Neuronal stem cell (in vitro differentiated cells): ENCODE data around the gene DDX24.
A peak's percentile ranks its signal among the peaks of the same experiment; 100 is the strongest.

Experiments used
- DNase-seq: peaks from one replicate; pipeline ENCODE4 v3.0.0-alpha.2; 2013; ENCODE audit warnings: low spot score
- H2AFZ ChIP-seq: one replicate; pipeline ENCODE4 v1.6.1; 2013; ENCODE audit warnings: mild to moderate bottlenecking, low read length, inconsistent platforms
- H2AK5ac ChIP-seq: 2 replicates; pipeline ENCODE4 v1.6.1; 2013; ENCODE audit warnings: low read depth, mild to moderate bottlenecking, inconsistent platforms, low read length, moderate library complexity, mixed read lengths
- H2BK120ac ChIP-seq: 2 replicates; pipeline ENCODE4 v1.6.1; 2013; ENCODE audit warnings: low read depth, mild to moderate bottlenecking, inconsistent platforms, low read length, moderate library complexity, mixed read lengths
- H2BK12ac ChIP-seq: one replicate; pipeline ENCODE4 v1.6.1; 2013; ENCODE audit warnings: low read length, inconsistent platforms
- H2BK15ac ChIP-seq: 2 replicates; pipeline ENCODE4 v1.6.1; 2013; ENCODE audit warnings: mild to moderate bottlenecking, low read length, inconsistent platforms, mixed read lengths
- H2BK5ac ChIP-seq: one replicate; pipeline ENCODE4 v1.6.1; 2013; ENCODE audit warnings: inconsistent platforms, mild to moderate bottlenecking, low read length, moderate library complexity
- H3K14ac ChIP-seq: one replicate; pipeline ENCODE4 v1.6.1; 2013; ENCODE audit warnings: low read length, inconsistent platforms
- H3K18ac ChIP-seq: 2 replicates; pipeline ENCODE4 v1.6.1; 2013; ENCODE audit warnings: low read length, inconsistent platforms
- H3K23ac ChIP-seq: 2 replicates; pipeline ENCODE4 v1.6.1; 2013; ENCODE audit warnings: low read depth, mild to moderate bottlenecking, mixed read lengths, low read length, inconsistent platforms; ENCODE audit not compliant: poor library complexity
- H3K27ac ChIP-seq: replicated peaks from 3 replicates; pipeline ENCODE4 v1.5.1; 2013; ENCODE audit warnings: low read length, inconsistent platforms
- H3K27me3 ChIP-seq, 3 experiments: 2 replicates each; pipeline ENCODE4 v1.6.1; 2013; ENCODE audit warnings: low read length in 3 of 3, mild to moderate bottlenecking in 2 of 3, inconsistent platforms in 1 of 3, low read depth in 1 of 3, mixed read lengths in 1 of 3, moderate library complexity in 1 of 3; ENCODE audit not compliant: control insufficient read depth in 3 of 3, insufficient read depth in 3 of 3
- H3K36me3 ChIP-seq, 2 donors: replicated peaks in 1 of 2; 2 replicates each; pipeline ENCODE4 v1.6.1; 2013; ENCODE audit warnings: low read length in 2 of 2; ENCODE audit not compliant: control insufficient read depth in 2 of 2, insufficient read depth in 2 of 2
- H3K4ac ChIP-seq: 2 replicates; pipeline ENCODE4 v1.6.1; 2013; ENCODE audit warnings: inconsistent platforms, mild to moderate bottlenecking, low read length, moderate library complexity
- H3K4me1 ChIP-seq, 2 donors: 1 replicate in 1 of 2; 2 replicates in 1 of 2; pipeline ENCODE4 v1.6.1; 2013; ENCODE audit warnings: low read length in 2 of 2, low read depth in 1 of 2; ENCODE audit not compliant: control insufficient read depth in 2 of 2, insufficient read depth in 1 of 2
- H3K4me2 ChIP-seq: one replicate; pipeline ENCODE4 v1.6.1; 2013; ENCODE audit warnings: mild to moderate bottlenecking, low read length, inconsistent platforms; ENCODE audit not compliant: insufficient read depth, poor library complexity, severe bottlenecking
- H3K4me3 ChIP-seq, 2 donors: 2 replicates each; pipeline ENCODE4 v1.5.1; 2013; ENCODE audit warnings: low read length in 2 of 2, mild to moderate bottlenecking in 2 of 2, inconsistent platforms in 1 of 2, moderate library complexity in 1 of 2
- H3K79me1 ChIP-seq: one replicate; pipeline ENCODE4 v1.6.1; 2013; ENCODE audit warnings: low read depth, mild to moderate bottlenecking, inconsistent platforms, low read length, moderate library complexity
- H3K9ac ChIP-seq: one replicate; pipeline ENCODE4 v1.6.1; 2013; ENCODE audit warnings: mild to moderate bottlenecking, low read depth, low read length, inconsistent platforms; ENCODE audit not compliant: poor library complexity
- H3K9me3 ChIP-seq, 2 donors: replicated peaks in 1 of 2; 2 replicates each; pipeline versions ENCODE3 to v1.6.1; 2013; ENCODE audit warnings: low read length in 2 of 2, mild to moderate bottlenecking in 2 of 2, inconsistent platforms in 1 of 2, low read depth in 1 of 2, mixed read lengths in 1 of 2, moderate library complexity in 1 of 2; ENCODE audit not compliant: control insufficient read depth in 2 of 2, insufficient read depth in 1 of 2
- H4K8ac ChIP-seq: one replicate; pipeline ENCODE4 v1.6.1; 2013; ENCODE audit warnings: low read depth, mild to moderate bottlenecking, inconsistent platforms, low read length, moderate library complexity
- H4K91ac ChIP-seq: one replicate; pipeline ENCODE4 v1.6.1; 2013; ENCODE audit warnings: low read length, low read depth, mild to moderate bottlenecking, inconsistent platforms; ENCODE audit not compliant: poor library complexity
- WGBS, 2 donors: extraction: QIAGEN DNeasy Blood & Tissue Kit; methylation state at CpG; one replicate each; pipeline ENCODE4 v1.1.7; 2013; ENCODE audit warnings: missing lambda C conversion rate in 2 of 2, mixed read lengths in 1 of 2; ENCODE audit not compliant: insufficient read length in 2 of 2, insufficient replicate concordance in 1 of 2; ENCODE audit errors: extremely low coverage in 2 of 2; 5-methylcytosine and 5-hydroxymethylcytosine counted together

DDX24 gene

GRCh38 chr14:94100847-94101246, 19.8 kb upstream of the DDX24 start:
- no peak overlapping the region for H2BK5ac ChIP-seq
- H3K79me1 ChIP-seq: no peaks in the 10 kb centered on the region
- H2BK120ac ChIP-seq: no peak overlapping the region
- H3K4ac ChIP-seq: no peak overlapping the region
- H4K91ac ChIP-seq: no peak overlapping the region
- no peak for DNase-seq
- peaks cover 0 to 35% of the 10 kb centered on the region in 2 donors for H3K36me3 ChIP-seq
- no peak overlapping the region for H2AK5ac ChIP-seq
- no peak overlapping the region for H2BK12ac ChIP-seq
- no CpG with 5 or more reads among the region's 4 CpGs for WGBS, 2 donors
- H3K4me3 ChIP-seq: no peak overlapping the region
- H3K18ac ChIP-seq: no peak overlapping the region
- H3K14ac ChIP-seq: no peak overlapping the region
- H4K8ac ChIP-seq: no peak overlapping the region
- no peak overlapping the region for H3K23ac ChIP-seq
- H3K27ac ChIP-seq: no peak overlapping the region
- H3K9me3 ChIP-seq: no peaks in the 10 kb centered on the region
- H2BK15ac ChIP-seq: no peak overlapping the region
- peaks cover 0 to 1% of the 10 kb centered on the region in 2 donors for H3K4me1 ChIP-seq
- H3K9ac ChIP-seq: no peak overlapping the region
- H2AFZ ChIP-seq: no peak overlapping the region
- no peaks in the 10 kb centered on the region for H3K27me3 ChIP-seq
- H3K4me2 ChIP-seq: no peak overlapping the region

DNA sequence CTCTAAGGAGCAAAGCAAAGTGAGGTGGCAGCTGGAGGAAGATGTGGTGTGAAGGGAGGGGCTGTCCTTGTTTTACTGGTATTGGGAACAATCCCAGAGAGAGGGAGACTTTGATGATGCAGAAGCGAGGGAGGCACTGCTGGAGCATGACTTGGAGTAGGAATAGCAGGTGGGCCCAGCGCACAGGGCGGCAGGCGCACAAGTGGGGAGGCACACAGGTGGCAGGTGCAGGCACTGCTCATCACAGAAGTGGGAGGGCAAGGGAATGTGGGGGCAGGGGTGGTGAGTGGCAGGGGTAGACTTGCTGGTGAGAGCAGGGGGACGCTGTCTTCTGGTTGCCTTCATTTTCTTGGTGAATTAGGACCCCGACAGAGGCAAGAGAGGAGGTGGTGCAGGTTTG, 18.0 kb upstream of the DDX24 start:
- Histone ChIP-seq H3K14ac (no peak overlapping the region), H2BK120ac (peak overlapping the region; percentile 7), H3K27me3 (no peaks in the 10 kb centered on the region), H3K36me3 (peaks cover 0 to 32% of the 10 kb centered on the region in 2 donors), H3K9me3 (no peaks in the 10 kb centered on the region), H2BK12ac (no peak overlapping the region), H3K79me1 (no peaks in the 10 kb centered on the region), H3K27ac (no peak overlapping the region), H3K4me2 (no peak overlapping the region), H3K4me3 (no peak overlapping the region), H2AFZ (no peak overlapping the region), H4K8ac (no peak overlapping the region), H3K4me1 (no peaks in the 10 kb centered on the region), H2BK5ac (no peak overlapping the region), H4K91ac (no peak overlapping the region), H2BK15ac (no peak overlapping the region), H3K18ac (no peak overlapping the region), H2AK5ac (no peak overlapping the region), H3K4ac (no peak overlapping the region), H3K9ac (no peak overlapping the region), H3K23ac (no peak overlapping the region)
- no peak for DNase-seq
- no CpG with 5 or more reads among the region's 6 CpGs for WGBS, 2 donors

DNA sequence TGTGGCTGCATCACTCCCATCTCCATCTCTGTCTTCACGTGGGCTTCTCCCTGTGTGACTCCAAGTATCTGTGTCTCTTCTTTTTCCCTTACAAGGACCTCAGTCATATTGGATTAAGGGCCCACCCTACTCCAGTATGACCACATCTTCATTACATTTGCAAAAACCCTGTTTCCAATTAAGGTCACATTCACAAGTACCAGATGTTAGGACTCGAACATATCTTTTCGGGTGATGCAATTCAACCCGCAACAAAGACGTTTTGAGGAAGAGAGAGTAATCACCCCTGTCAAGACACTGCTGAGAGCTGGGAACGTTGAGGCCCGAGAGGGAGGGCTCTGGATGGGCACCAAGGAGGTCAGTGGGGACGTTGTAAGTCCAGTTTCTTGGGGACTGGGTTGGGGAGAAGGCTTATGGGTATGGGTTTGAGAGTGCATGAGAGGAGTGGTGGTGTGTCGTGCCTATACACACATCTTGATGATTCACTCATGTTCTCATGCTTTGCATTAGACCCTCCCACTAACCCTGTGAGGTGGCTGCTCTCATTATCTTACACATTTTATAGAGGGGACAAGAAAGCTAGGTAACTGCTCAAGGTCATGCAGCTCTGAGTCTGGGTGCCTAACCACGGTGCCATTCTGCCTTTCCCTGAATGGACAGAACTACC, 17.5 kb upstream of the DDX24 start:
- no peak overlapping the region for H3K4me2 ChIP-seq
- no peak overlapping the region for H3K18ac ChIP-seq
- no peaks in the 10 kb centered on the region for H3K4me1 ChIP-seq
- H2BK15ac ChIP-seq: no peak overlapping the region
- H3K27me3 ChIP-seq: no peaks in the 10 kb centered on the region
- H3K79me1 ChIP-seq: no peaks in the 10 kb centered on the region
- no peak overlapping the region for H3K14ac ChIP-seq
- H4K8ac ChIP-seq: no peak overlapping the region
- no peak for DNase-seq
- peaks cover 0 to 32% of the 10 kb centered on the region in 2 donors for H3K36me3 ChIP-seq
- no peak overlapping the region for H4K91ac ChIP-seq
- no peak overlapping the region for H2BK5ac ChIP-seq
- H3K9ac ChIP-seq: no peak overlapping the region
- no peak overlapping the region for H3K27ac ChIP-seq
- peak overlapping the region; percentile 7 for H2BK120ac ChIP-seq
- no CpG with 5 or more reads among the region's 10 CpGs for WGBS, 2 donors
- no peak overlapping the region for H3K23ac ChIP-seq
- H3K4ac ChIP-seq: no peak overlapping the region
- no peak overlapping the region for H2BK12ac ChIP-seq
- H3K9me3 ChIP-seq: no peaks in the 10 kb centered on the region
- H3K4me3 ChIP-seq: no peak overlapping the region
- no peak overlapping the region for H2AK5ac ChIP-seq
- no peak overlapping the region for H2AFZ ChIP-seq

GRCh38 chr14:94097091-94097490, 16.1 kb upstream of the DDX24 start:
- Histone ChIP-seq H4K8ac (no peak overlapping the region), H3K4me2 (no peak overlapping the region), H3K18ac (no peak overlapping the region), H2AFZ (no peak overlapping the region), H2BK5ac (no peak overlapping the region), H2BK15ac (no peak overlapping the region), H3K9ac (no peak overlapping the region), H3K14ac (no peak overlapping the region), H3K79me1 (no peaks in the 10 kb centered on the region), H2BK12ac (no peak overlapping the region), H2AK5ac (no peak overlapping the region), H3K27me3 (no peaks in the 10 kb centered on the region), H3K36me3 (peaks cover 0 to 32% of the 10 kb centered on the region in 2 donors), H3K4ac (no peak overlapping the region), H3K23ac (no peak overlapping the region), H3K9me3 (no peaks in the 10 kb centered on the region), H3K4me3 (no peak overlapping the region), H2BK120ac (no peak overlapping the region), H4K91ac (no peak overlapping the region), H3K4me1 (no peaks in the 10 kb centered on the region), H3K27ac (no peak overlapping the region)
- DNase-seq: no peak
- WGBS, 2 donors: no CpG with 5 or more reads among the region's 4 CpGs
